GM18507 (cell line): ENCODE measurements around the gene CYP1B1.
"Not testable (repeated sequence)": the region's sequence is repeated elsewhere in the genome, so short reads cannot be mapped to it uniquely, and the experiment has no call there.

Experiments used
- DNase-seq: peaks from one replicate; pipeline ENCODE4 v3.0.0; 2011; ENCODE audit warnings: low read depth; ENCODE audit not compliant: insufficient read length; ENCODE audit errors: extremely low spot score
- FAIRE-seq: peaks from 2 replicates; lab custom pipeline; 2011; peaks lifted over from hg19 to GRCh38; lab: Jason Lieb, UNC

The CYP1B1 gene

GRCh38 chr2:38100328-38100727 is 24.4 kb upstream of the CYP1B1 start:
- DNase-seq (no peak), FAIRE-seq (no peak)

- FAIRE-seq (no peak), DNase-seq (no peak)
Observed at GRCh38 chr2:38099099-38100028, 23.4 kb upstream of the CYP1B1 start.

GRCh38 chr2:38098421-38099098 is 22.6 kb upstream of the CYP1B1 start:
- DNase-seq (no peak), FAIRE-seq (no peak)

- DNase-seq (no peak), FAIRE-seq (no peak)
Observed at GRCh38 chr2:38097988-38098385, 22.0 kb upstream of the CYP1B1 start.

- DNase-seq (no peak), FAIRE-seq (no peak)
Observed at GRCh38 chr2:38097258-38097987, 21.5 kb upstream of the CYP1B1 start.

- FAIRE-seq (peak; percentile 52), DNase-seq (no peak)
Observed at GRCh38 chr2:38095996-38096861, 20.3 kb upstream of the CYP1B1 start.

- DNase-seq = no peak
- no peak for FAIRE-seq
Observed at GRCh38 chr2:38095079-38095995, 19.4 kb upstream of the CYP1B1 start.

- DNase-seq (no peak), FAIRE-seq (no peak)
Observed at GRCh38 chr2:38093527-38094165, 17.7 kb upstream of the CYP1B1 start.

- no peak for FAIRE-seq
- DNase-seq = no peak
Observed at GRCh38 chr2:38092196-38092902, 16.4 kb upstream of the CYP1B1 start.

- no peak for DNase-seq
- FAIRE-seq = no peak
Observed at GRCh38 chr2:38091760-38092159, 15.8 kb upstream of the CYP1B1 start.

GRCh38 chr2:38090928-38091327 is 15.0 kb upstream of the CYP1B1 start:
- DNase-seq (no peak), FAIRE-seq (no peak)

GRCh38 chr2:38090212-38090611 is 14.3 kb upstream of the CYP1B1 start:
- not testable (repeated sequence) for DNase-seq, FAIRE-seq

GRCh38 chr2:38085998-38086698 is 10.2 kb upstream of the CYP1B1 start:
- DNase-seq, FAIRE-seq: not testable (repeated sequence)

GRCh38 chr2:38084556-38084955 is 8.6 kb upstream of the CYP1B1 start:
- DNase-seq, FAIRE-seq: not testable (repeated sequence)

GRCh38 chr2:38082727-38083126 is 6.8 kb upstream of the CYP1B1 start:
- not testable (repeated sequence) for FAIRE-seq

GRCh38 chr2:38080346-38080745 is 4.4 kb upstream of the CYP1B1 start:
- no peak for DNase-seq
- FAIRE-seq = no peak

More at GRCh38 chr2:38082727-38083126, 6.8 kb upstream of the CYP1B1 start:
- DNase-seq = not testable (repeated sequence)
